H4 (cell line): ENCODE measurements around the gene THSD7B. TPM values are rescaled to one million over a fixed set of nuclear protein-coding genes. Genes with fewer than 3 reads are reported as not detected.
A peak's percentile ranks its signal among the peaks of the same experiment; 100 is the strongest.

Experiments
- DNase-seq: peaks from one replicate; pipeline ENCODE4 v3.0.0-alpha.2; 2015; ENCODE audit warnings: low spot score
- total RNA-seq: library from RNA; depleted of rRNA; stranded (reverse); fragments of >200 nt; shearing (Covaris generic); gene quantifications from 2 replicates; pipeline ENCODE4 v1.2.3, GENCODE V29; 2014

Gene THSD7B
- total RNA-seq, 1 experiment from 2014 or later, result 0.35 TPM

DNA sequence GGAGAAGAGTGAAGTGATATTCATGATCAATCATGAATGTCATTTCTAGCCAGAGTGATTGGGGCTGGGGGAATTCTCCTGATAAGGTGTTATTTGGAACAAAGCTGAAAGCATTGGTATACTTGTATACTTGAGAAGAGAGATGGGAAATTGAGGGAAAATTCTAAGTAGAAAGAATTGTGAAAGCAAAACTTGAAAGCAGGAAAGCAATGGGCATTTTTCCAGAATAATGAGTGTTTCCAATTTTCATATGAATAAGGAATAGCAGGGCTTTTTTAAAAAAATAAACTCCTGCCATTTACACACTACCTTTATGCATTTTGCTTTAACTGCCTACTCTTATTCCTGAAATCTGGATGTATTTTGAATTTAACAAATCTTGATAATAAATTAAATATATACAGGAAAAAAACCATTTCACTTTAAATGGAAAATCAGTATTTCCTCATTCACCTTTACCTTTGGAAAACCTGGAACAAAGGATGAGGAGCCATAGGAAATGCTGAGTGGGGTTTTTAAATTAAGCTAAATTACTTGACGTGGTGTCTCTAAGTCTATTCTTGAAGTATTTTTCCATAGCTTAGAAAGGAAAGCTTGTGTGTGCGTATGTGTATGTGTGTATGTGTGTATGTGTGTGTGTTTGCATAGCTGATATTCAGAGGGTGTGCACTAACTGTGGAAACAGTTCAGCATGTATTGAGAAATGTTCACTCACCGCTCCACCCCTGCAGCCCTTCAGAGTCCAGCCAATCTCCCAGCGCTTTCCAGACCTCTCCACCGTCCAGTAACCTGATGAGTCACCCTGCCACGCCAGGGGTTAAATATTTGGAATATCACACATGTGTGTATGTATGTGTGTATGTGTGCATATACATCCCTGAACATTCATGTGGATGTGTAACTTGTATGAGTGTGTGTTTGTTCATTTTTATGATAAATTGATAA lies 427.3 kb downstream of the THSD7B start:
- peak; percentile 9 for DNase-seq

GRCh38 chr2:137193401-137193800 lies 428.1 kb downstream of the THSD7B start:
- no peak for DNase-seq

DNA sequence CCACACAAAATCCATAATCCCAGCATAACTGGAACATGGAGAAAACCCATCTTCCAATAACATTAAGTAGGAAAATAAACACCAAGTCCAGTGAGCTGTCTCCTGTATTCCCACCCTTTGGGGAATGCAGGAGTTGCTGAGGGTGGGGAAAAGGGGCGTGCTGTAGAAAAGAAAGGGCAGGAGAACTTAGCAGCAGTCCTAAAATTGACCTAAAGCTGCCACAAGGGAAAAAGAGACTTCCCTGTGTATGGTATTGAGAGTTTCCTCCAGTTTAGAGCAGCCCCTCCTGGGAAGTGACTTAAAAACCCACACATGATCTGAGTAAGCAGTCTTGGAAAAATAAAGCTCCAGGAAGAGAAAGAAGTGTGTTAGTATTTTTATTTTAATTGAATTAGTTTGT lies 428.8 kb downstream of the THSD7B start:
- DNase-seq, result no peak

DNA sequence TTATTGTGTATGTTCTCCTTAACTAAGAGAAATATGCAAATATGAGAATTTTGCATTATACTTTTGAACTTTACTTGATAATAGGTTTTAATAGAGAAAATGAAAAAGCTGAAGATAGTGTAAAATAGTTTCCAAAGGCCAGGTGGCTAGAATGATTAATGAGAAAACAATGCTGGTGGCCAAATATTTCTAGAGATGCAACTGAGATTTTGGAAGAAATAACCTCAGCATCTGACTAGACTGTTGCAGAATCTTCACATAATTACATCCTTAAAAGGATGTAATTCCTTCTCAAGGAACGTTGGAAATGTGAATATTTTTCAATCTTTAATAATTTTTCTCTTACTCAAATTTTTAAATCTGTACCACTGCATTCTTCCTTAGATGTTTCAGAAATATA lies 434.4 kb downstream of the THSD7B start:
- no peak for DNase-seq

GRCh38 chr2:137202318-137202717 lies 437.0 kb downstream of the THSD7B start:
- DNase-seq, result no peak

DNA sequence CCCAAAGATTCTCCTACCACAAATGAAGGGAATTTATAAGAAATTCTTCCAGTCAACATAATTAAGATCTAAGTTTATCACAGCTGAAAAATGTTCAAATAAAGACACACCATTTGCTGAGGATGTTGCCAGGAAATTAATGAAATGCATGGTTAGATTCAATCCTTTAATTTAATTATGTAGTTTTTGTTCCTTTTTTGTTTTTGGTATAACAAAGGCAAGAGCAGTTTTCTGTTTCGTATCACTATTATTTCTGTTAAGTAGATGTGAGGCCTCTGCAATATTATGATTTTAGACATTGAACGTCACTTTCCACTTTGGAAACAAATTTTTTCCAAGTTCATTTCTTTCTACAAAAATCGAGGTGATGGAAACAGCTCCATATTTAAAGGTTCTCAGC lies 440.0 kb downstream of the THSD7B start:
- DNase-seq, result no peak

GRCh38 chr2:137206069-137206468 lies 440.7 kb downstream of the THSD7B start:
- no peak for DNase-seq

GRCh38 chr2:137207030-137207429 lies 441.7 kb downstream of the THSD7B start:
- DNase-seq, result no peak

- DNase-seq, result no peak
Measured at GRCh38 chr2:137208431-137208891, 443.1 kb downstream of the THSD7B start.

DNA sequence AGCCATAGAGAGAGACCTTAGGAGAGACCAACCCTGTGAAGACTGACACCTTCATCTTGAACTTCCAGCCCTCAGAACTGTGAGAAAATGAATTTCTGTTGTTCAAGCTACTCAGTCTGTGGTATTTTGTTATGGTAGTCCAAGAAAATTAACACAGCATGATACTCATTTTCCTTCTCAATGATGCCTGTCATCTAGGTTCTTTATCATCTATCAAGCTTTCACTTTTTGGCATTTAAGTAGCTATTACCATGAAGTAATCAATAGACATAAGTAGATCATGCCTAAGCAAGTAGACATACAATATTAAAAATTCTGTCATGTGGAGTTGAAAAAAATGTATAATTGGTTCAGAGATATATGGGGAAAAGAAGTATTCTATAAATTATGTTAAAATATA lies 444.7 kb downstream of the THSD7B start:
- no peak for DNase-seq

DNA sequence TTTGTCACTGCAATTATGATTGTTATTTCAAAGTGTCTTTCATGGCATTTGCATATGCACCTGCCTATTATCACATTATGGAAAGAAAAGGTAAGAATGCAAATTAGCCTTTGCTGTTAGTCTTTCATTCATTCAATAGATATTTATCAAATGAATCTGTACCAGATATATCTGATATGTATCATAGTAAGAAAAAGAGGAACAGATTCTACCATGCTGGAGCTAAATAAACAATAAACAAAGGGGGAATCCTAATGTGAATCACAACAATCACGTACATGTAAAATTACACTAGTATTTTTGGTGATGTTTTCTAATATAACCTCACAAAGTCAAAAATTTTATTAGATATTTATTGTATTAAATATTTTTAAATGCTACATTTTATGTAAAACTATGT lies 446.4 kb downstream of the THSD7B start:
- DNase-seq, result no peak

DNA sequence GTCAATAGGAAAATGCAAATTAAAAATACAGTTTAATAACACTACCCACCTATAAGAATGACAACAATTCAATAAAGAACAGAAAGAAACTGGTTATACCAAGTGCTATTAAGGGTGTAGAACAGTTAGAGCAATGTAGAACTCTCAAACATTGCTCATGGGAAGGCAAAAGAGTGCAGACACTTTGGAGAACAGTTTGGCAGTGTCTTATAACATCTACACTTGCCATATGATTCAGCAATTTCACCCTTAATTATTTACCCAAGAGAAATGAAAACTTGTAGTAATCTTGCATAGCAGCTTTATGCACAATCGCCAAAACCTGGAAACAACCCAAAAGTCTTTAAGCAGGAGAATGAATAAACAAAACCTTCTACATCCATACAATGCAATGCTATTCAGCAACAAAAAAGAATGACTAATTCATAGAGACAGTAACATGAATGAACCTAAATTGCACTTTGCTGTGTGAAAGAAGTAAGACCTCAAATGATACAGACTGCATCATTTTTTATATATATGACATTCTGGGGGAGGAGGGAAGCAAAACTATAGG lies 455.2 kb downstream of the THSD7B start:
- DNase-seq, result no peak

DNA sequence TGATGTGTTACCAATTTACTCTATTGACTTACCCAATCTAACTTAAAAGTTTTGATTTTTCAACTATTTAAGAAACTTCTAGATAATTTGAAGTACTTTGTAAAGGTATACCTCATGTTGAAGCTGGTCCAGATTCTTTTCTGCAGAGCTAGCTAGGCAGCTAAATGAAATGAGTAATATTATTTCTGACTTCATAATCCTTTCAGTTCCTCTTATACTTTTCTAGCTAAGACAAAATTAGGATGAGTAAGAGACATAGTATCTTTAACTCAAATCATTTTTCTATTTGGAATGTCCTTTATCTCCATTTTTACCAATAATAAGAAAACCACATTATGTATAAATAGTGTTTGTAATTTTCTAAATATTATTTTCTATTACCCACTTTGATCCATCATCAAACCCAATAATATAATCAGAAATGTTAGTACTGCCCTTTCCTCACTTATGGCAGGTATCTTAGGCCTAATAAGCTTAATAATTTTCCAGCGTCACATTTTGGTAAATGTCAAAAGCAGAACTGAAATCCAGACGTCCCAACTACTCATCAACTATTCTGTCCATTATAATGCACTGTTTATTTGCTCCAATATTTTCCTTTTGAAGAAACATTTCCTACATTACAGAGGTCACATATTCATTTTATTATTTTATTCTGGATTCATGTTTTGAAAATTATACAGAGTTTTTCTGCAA lies 456.6 kb downstream of the THSD7B start:
- DNase-seq, result no peak

GRCh38 chr2:137223722-137224121 lies 458.4 kb downstream of the THSD7B start:
- peak; percentile 16 for DNase-seq

DNA sequence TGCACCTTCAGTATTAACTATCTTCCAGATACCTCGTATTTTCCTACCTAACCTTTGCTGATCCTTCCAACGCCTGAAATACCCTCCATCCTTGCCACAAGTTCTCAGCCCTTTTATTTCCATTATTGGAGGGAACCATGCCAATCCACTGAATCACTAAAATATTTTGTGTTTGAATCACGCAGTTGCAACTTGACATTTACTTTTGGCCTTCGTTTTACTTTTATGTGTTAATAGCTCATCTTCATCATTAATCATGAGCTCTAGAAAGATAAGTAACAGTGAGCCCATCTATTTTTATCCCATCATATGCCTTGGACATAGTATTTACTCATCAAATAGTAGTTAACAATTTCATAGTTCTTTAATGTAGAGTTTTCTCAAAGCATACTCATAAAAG lies 463.2 kb downstream of the THSD7B start:
- no peak for DNase-seq

- no peak for DNase-seq
Measured at GRCh38 chr2:137229834-137230233, 464.5 kb downstream of the THSD7B start.

GRCh38 chr2:137231628-137232027 lies 466.3 kb downstream of the THSD7B start:
- DNase-seq, result no peak

GRCh38 chr2:137232076-137232475 lies 466.7 kb downstream of the THSD7B start:
- no peak for DNase-seq

DNA sequence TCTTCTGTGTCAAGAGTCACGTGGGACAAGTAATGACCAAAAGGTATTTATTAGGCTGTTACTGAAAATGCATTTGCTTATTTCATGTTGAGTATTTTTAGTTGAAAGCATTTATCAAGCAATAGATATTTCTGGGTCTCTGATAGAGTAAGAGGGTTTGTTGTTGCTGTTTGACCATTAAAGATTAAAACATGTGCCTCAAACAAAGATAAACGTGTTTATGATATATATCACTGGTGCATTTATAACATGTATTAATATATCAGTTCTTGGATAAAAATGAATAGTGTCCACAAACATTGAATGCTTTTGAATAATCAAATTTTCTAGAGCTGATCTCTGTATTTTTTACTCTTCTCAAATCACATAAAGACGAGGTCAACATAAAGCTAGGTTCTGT lies 467.7 kb downstream of the THSD7B start:
- DNase-seq, result no peak

DNA sequence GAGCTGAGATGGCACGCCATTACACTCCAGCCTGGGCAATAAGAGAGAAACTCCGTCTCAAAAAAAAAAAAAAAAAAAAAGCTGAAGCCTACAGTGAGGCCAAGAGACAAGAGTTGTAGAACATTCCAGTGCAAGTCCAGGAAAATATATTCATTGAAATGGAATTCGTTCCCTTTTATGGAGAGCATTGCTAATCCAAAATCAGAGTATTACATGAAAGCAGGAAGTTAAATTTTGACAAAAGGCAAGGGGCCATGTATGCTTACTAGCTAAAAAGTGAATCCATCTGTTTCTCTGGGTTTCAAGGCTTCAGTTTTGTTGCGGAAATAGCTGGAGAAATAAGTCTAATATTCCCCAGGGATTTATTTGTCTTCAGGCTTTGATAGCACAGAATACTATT lies 471.7 kb downstream of the THSD7B start:
- no peak for DNase-seq

DNA sequence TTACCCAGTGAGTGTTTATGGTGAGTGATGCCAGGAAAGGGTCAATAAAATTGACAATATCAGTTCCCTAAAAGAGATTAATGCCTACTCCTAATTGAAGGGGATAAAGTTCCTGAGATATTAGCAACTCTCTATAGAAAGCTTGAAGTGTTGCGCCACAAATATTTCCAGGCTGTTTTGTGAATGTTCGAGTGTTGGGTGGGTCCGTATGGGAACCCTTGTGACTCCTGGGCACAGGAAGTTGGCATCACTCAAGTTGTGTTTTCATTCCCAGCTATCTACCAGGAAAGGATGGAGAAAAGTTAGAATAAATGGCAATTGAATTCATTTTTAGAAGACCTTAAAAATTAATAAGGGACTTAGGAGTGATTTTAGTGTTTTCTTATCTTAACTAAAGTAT lies 472.7 kb downstream of the THSD7B start:
- no peak for DNase-seq

- DNase-seq, result no peak
Measured at GRCh38 chr2:137249463-137250130, 484.3 kb downstream of the THSD7B start.
